ENCODE data around the gene CBLB.

CBLB gene

DNA sequence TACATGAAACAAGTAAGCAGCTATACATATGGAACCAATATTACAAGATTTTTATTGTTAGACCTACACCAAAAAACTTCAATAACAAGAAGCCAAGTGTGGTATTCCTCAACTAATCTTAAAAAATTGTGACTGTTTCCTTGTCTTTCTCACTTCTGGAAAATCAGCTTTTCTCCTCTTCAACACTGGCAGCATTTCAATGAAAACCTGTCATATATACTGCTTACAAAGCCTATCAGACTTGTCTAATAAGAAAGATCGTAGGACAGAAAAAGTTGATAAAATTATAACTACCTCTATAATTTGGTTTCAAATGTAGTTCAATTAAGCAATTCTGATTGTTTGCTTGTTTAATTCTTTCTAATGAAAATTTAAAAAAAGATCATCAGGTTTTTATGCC lies 55.1 kb downstream of the CBLB start:
- no peak for DNase-seq

DNA sequence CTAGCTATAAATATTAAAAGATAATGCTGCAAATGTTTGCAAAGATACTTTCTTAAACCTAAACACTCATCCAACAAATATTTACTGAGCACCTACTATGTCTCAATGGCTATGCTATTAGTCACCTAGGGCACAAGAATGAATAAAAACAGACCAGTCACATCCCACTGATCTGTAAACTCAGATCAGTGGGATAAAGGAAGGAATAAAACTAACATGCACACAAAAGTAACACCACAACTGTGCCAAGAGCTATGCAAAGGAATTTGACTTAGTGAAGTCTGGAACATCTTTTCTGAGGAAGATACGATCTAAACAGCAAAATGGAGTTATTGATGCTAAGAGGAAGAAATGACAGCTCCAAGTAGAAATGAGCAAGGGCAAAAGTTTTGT lies 56.6 kb downstream of the CBLB start:
- no peak for DNase-seq

DNA sequence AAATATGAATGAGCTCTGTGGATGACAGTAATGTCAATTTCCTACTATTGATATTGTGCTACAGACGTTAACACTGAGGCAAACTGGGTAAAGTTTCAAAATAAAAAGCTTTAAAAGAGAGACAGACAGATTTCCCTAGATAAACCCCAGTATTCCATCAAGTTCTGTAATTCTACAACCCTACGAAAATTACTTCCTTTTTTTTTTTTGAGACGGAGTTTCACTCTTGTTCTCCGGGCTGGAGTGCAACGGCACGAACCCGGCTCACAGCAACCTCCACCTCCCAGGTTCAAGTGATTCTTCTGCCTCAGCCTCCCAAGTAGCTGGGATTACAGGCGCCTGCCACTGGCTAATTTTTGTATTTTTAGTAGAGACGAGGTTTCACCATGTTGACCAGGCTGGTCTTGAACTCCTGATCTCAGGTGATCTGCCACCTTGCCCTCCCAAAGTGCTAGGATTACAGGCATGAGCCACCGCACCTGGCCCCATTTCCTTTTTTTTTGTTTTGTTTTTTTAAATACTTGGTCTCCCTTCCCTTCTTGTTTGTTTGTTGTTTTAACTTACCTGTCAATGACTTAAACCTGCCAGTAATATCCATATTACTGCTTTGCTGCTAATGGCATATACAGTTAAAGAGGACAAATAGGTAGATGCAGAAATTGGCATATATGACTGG lies 57.2 kb downstream of the CBLB start:
- no peak for DNase-seq

DNA sequence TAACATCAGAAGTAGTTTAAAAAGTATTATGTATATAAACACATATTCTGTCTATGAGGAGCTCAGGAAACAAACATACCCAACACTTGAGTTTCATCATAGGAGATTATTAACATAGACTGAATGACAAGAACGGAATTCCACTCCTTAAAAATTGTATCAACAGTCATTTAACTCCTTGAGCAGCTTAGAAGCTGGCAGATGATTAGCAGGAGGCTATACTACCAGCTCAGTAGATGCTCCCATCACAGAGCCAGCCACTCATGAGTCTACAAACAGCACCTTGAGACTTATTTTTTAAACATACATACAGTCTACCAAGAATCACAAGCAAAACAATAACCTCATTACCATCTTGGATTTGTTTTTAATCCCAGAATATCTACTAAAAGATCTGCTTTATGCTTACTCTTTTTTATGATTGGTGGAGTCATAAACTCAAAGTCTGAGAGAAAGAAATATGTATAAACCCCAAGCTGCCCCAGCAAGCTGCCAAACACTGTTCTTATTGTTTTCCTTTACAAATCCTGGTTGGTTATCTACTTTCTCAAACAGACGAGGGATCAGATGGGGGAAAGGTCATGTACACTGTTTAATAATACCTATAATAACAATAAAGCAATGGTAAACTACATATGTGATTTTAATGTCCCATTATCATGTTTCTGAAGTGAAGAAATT lies 59.5 kb downstream of the CBLB start:
- no peak for DNase-seq

DNA sequence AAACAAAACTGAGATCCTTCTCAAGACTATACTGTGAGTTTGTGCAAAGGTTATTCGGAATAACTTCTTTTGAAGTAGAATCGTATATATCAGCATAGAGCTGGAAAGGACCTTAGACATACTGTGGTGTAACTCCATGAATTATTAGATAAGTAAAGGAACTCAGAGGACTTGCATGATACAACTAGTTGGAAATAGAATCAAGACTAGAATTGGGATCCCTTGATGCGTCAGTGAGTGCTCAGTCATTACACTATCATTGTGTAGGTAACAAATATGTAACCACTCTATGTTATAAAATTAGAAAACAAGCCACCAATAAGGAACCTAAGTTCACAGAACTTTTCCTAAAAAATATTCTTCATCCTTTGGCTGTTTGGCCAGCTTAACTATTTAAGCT lies 61.1 kb downstream of the CBLB start:
- no peak for DNase-seq

DNA sequence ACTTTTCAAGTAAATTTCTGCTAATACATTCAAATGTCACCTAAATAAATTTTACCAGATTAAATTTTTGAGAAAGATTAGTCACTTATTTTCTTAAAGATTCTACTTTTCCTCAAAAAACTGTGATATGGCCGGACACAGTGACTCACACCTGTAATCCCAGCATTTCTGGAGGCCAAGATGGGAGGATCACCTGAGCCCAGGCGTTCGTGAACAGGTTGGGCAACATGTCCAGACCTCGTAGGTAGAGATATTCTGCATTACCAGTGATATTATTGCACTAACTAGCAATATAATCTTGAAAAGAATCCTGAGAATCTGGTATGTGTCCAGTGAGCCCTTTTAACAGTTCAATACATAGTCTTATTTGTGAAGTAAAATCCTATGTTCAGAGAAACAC lies 61.7 kb downstream of the CBLB start:
- no peak for DNase-seq

DNA sequence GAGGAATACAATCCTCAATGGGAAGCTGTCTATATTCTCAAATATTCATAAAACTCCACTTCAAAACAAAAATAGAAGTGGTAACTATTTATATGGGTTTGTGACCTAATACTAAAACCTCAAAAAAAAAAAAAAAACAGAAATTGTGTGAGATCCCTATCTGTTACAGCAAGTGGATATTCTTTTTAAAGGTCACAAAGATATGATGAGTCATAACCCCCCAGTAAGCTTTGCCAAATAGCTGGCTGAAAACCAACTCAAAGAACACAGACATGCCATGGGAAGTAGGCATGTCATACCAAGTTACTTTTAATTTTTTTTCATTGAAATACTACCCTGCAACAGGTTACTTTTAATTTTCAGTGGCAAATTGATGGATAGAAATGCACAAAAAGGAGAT lies 62.5 kb downstream of the CBLB start:
- no peak for DNase-seq

DNA sequence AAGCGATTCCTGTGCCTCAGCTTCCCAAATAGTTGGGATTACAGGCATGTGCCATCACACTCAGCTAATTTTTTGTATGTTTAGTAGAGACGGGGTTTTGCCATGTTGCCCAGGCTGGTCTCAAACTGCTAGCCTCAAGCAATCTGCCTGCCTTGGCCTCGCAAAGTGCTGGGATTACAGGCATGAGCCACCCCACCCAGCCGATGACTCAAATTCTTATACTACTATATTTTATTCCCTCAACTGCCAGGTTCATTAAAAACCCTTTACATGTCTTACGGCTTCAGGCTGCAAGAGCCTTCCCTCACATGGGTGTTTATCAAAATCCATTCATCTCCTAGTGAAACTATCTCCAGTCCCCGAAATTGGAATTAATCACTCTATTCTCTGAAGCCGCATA lies 63.4 kb downstream of the CBLB start:
- no peak for DNase-seq

DNA sequence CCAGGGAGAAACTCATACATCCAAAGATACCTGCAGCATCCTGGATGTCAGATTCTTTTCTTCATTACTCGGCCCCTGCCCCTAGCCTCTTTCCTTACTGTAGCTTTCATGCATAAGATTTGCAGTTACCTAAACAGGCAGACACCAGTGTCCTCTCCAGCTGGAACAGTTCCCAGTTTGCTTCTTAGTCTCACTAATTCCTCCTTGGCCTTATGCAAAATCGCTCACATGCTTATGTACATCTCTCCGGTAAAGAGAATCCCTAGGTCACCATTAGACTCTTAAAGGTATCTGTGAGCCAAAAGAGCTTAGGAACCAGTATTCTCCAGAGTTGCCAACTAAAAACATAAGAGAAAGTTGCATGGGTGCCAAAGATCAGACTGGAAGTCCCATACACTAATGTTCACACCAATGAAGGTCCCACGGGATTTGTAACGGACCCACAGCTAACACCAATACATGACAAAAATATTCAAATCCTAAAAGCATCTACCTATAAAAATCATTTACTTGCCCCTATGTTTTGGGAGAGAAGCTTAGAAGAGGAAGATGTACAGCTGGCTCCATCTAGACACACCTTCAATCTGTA lies 66.6 kb downstream of the CBLB start:
- no peak for DNase-seq

DNA sequence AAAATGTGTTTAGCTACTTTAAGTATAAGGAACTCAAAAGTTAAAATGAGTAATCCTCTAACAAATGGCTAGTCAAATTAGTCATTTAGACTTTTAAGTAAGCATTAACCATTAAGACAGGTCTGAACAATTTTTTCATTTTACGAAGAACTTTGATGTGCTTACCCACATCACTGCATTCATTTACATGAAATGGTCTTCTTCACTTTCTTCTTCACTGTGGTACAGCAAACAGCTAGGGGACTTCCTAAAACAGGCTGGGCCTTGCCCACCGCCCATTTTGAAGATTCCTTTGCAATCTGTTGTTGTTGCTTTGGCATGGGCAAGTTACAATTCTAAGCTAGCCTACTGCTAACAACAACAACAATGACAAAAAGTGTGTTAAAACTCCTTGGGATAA lies 67.4 kb downstream of the CBLB start:
- DNase-seq: no peak

DNA sequence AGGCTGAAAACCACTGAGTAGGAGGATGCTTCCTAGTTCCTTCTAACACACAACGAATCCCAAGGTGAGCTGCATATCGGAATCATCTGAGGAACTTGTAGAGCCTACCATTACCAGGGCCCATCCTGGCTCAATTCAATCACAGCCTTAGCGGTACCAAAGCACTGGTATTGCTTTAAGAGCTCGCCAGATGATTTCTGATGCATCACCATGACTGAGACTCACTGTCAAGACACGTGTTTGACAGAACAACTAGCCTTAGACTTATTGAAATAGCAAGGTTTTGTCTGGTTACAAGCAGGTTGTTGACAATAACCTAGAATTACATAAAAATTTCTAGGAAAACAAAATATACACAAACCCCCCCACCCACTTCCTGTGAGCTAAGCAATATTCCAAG lies 68.5 kb downstream of the CBLB start:
- no peak for DNase-seq

DNA sequence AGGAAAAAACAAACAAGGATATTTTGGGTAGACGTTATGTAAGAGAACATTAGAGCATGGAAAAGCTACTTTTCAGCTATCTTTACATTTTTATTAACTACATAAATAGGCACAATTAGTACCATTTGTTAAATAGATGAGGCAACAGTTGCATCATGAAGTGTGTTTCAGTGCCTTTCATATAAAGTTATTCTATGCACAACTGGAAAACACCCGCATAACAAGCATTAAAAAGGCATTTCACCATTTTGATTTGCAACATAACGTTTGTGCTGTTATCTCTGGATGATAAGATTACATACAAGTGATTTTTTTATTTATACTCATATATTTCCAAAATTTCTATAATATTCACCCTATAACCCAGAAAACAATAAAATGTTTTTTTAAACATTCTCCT lies 69.5 kb downstream of the CBLB start:
- DNase-seq: no peak

DNA sequence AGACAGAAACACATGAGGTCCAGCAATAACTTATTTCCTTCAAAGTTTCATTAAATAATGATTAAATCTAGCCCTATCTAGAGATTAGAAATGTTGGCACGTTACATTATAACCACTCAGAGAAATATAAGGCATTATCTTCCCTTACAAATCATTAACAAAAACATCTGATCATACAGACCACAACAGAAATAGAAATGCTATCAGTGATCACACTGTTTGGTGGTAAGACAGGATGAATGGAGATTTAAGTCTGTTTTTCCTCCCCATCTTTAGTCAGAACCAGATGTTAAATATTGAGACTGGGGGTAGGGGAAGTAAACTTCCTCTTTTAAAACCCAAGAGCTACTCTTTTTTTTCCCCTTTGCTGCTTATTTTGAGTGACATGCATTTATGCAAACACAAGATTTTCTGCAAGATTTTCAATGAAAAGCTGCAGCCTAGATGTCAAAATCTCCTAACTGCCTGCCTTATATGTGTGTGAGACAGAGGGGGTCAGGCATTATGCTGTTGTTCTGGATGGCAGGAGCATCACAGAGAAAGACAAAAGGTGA lies 70.4 kb downstream of the CBLB start:
- peak; percentile 66 for DNase-seq

DNA sequence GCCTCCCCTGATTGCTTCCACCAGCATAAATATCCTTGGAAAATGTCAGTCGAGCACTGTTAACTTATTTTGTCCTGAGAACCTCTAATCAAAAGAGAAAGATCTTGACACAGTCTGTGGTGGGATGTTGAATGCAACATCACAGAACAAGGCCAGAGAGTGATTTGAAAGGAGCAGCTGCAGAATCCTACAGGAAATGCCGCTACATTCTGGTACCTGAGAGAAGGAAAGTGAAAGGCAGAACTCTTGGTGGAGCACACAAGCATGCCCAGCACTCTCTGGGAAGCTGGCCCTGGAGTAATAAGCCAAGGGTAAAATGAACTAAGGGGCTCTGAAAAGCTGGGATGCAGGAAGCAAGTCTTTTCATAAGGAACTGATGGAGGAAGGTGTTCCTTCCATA lies 75.8 kb downstream of the CBLB start:
- DNase-seq: no peak

DNA sequence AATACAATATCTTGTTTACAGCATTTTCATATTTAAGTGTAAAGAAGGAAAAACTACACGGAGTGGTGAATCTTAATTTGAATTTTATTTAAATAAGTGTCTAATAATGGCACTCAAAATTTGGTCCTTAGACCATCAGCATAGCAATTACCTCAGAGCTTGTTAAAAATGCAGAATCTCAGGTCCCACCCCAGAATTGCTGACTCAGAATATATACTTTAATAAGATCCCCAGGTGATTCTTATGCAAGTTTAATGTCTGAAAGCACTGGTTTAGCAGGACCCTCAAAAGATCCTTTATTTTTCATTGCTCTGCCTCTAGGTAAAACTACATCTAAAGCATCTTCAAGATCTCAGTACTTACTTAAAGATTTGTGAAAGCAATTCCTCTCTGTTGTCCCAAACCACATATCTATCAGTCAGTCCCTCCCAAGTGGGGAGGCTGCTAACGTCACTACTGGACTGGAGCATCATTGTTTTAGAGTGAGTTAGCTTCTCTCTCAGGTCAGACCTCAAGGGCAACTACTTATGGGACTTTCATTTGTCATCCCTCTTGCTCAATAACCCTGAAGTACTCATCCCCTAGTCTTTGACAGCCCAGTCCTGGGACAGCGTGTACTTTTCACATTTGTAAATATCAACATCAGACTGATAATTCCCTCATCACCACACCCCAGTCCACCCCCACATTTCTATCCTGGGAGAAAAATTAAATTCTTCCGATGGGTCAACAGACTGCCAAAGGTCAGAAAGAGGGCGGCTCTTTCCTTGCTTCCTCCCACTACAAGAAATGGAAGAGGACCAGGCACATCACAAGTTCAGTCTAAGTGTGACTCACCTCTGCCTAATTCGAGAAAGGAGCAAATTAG lies 76.7 kb downstream of the CBLB start:
- no peak for DNase-seq

DNA sequence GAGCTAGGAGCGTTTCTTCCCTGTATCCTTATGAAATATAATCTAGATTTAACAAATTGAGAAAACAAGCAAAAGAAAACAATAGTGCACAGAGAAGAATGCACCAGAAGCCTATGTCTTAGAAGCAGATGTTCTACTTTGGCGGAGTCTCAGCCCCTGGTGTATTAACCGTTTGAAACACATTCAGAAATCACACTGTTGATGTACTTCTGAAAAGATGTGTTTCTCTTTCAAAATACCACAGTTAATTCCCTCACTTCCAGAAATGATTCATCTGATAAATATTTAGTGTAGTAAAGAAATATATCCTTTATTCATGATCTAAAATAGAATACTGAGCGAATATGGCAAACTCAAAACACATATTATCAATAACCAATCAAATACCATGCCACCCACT lies 77.7 kb downstream of the CBLB start:
- DNase-seq: no peak

DNA sequence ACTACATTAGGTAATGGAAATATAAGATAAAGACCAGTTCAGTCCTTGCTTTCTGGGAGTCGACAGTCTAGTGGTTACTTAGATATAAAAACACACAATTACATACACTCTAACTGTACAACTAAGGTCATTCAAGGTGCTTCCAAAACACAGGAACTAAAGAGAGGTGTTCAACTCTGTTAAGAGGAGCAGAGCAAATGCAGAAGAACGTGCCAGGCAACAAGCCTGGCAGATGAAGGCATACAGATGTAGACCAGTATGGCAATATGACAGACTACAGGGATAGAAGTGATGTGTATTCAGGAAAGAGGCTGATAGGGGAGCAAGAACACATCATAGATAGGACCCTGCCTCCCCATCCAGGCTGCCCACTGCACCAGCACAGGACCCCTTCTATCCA lies 78.3 kb downstream of the CBLB start:
- DNase-seq: no peak

DNA sequence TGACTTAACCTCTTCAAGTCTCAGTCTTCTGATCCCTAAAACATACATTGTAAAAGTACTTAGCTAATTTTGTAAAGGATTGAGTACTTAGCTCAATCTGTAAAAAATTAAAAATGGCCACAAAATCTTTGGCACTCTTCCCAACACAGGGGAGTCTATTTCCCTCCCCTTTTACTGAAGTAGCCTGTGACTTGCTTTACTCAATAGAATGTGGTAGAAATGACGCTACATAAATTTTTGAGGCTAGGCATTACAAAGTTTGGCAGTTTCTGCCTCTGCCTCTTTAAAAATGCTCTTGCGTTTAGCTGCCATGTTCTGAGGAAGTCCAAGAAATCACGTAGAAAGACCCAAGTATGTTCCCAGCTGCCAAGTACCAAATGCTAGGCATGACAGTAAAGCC lies 80.2 kb downstream of the CBLB start:
- no peak for DNase-seq

DNA sequence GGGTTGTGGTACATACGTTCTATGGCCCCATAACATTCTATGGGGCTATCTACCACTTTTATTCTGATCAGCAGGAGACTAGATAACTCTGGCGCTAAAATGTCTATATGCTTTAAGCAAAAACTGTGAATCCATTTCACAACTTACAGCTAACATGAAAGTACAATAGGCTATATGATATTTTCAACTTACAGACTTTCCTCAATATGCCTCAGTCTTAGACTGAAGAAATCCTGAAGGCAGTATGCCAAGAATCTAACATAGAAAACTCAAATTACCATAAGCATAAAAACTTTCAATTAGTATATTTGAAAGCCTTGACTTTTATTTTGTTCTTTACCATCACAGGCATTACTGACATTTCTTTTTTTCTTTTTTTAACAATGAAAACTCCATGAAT lies 81.4 kb downstream of the CBLB start:
- DNase-seq: no peak

DNA sequence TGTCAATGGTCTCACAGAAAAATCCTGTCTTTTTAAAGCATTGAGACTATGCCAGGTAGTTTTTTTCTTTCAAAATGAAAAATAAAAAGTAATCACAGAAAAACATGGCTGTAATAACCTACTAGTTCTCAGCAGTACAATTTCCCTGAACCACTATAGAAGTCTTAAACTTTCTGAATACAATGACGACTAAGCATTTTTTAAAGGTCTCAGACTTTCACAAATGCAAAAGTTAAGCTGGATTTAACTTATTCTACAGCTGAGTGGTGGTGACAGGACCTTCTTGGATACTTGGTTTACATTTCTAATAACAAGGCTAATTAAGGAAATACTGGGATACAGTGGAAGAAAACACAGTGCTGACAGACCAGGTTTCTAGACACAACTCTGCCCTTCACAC lies 81.8 kb downstream of the CBLB start:
- no peak for DNase-seq

DNA sequence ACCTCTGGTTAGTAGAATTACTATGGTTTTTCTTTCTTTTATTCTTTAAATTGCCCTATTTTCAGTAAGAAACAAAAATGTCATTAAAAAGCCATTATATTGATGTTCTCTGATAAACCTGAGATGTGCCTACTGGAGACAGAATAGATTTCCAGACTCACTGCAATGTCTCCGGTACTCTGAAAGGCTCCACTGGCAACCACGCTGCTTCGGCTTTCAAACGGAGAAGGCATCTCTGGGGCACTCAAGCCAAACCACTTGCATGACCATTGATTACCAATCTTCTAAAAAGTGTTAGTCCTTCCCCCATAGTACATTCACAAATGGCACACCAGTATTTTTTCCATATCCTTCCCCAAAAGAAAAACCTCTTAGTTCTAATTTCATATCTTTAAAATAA lies 82.6 kb downstream of the CBLB start:
- no peak for DNase-seq

DNA sequence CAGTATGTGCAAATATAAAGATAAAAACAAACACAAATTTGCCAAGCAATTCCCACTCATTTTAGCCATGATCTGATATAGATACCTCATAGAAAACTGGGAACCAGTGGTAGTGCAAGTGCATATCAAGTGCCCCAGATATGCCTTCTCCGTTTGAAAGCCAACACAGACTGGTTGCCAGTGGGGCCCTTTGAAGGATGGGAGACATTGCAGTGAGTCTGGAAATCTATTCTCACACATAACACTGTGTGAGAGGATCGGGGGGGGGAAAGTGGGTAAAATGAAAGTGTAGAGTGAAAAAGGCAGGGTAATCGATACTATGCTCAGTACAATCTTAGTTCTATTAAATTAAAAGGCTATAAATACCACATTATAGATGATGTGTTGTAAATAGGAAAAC lies 83.0 kb downstream of the CBLB start:
- DNase-seq: no peak

DNA sequence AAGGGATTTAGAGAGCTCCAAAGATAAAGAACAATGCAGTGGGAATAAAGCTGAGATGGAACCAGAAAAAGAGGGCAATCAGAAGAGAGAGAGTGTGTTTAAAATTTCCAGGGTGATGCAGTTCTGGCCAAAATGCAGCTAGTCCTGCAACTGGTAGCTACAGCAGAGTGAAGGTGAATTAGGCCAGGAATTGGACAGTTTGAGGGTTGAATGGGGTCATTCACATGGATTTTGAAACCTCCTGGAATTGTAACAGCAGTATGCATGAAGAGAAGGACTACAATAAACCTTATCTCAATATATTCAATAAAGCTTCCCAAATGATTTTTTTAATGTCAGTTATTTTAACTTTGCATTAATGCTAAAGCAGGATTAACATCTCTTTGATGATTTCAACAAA lies 85.2 kb downstream of the CBLB start:
- DNase-seq: no peak

DNA sequence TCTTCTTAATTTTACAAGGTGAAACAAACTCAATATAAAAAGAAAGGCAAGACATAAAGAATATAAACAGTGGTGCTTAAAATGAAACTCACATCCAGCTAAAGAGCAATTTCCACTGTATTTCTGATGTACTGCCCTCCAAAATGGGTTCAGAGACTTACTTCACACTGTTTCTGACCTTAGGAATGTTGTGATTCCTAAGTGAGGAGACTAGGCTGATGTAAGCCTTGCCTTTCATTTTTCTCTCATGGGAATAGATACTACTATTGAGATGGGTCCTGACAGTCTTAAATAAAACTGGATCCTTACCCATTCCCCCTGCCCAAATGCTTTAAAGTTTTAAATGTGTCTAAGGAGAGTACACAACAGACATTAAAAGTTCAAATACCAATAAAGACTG lies 86.9 kb downstream of the CBLB start:
- DNase-seq: no peak

All from GDM1 (cell line).